ENCODE data around the gene SIX6. TPM values are rescaled to one million over a fixed set of nuclear protein-coding genes. Genes with fewer than 3 reads are reported as not detected.

SIX6 gene
- total RNA-seq, 1 donor = not detected

GRCh38 chr14:60544659-60545058, 35.7 kb downstream of the SIX6 start:
- no peak overlapping the region for H3K4me3 ChIP-seq (ENCODE audit: low read depth, low read length)
- DNase-seq (ENCODE audit: low read depth) = no peak
- TF ChIP-seq CTCF (IDR thresholded peaks at IDR 0.05; ENCODE audit: insufficient read depth, low read length) = no peak

DNA sequence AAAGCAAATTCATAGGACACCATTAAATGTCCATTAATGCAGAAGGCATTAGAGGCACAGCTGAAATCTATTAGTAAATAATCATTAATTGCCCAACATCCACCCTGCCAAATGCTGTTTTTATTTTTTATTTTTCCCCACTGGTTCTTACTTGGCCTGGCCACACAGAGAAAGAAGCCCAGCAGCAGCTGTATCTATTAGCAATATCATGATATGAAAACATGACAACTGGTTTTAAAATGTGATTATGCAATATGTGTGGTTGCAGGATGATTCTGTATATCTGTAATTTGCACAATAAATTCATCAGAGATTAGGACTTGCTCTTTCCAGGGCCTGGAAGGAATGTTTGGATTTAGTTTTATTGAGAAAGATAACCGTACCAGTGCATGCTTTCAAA, 44.9 kb downstream of the SIX6 start:
- no peak for TF ChIP-seq CTCF (IDR thresholded peaks at IDR 0.05; ENCODE audit: insufficient read depth, low read length)
- no peak overlapping the region for H3K4me3 ChIP-seq (ENCODE audit: low read depth, low read length)
- peak; percentile 39 for DNase-seq (ENCODE audit: low read depth)

GRCh38 chr14:60561845-60562746, 53.1 kb downstream of the SIX6 start:
- DNase-seq (ENCODE audit: low read depth) = peak; percentile 94
- TF ChIP-seq CTCF (IDR thresholded peaks at IDR 0.05; ENCODE audit: insufficient read depth, low read length) = peak; percentile 86

More at GRCh38 chr14:60561845-60562746, 53.1 kb downstream of the SIX6 start:
- H3K4me3 ChIP-seq (ENCODE audit: low read depth, low read length) = no peak overlapping the region

Small RNA genes lying within 50 kb of the gene (small RNA-seq; reads per million reads assigned to genes)
- not detected for gene AL049874.4

Other genes with a start within 250 kb of the SIX6 start
- 0.18 and 0.41 TPM in 2 replicates for gene C14orf39, start 23.1 kb upstream of the SIX6 start, total RNA-seq (ENCODE audit: low replicate concordance)
- gene SIX1, start 140.3 kb downstream of the SIX6 start, total RNA-seq (ENCODE audit: low replicate concordance) = 4.6 and 9.6 TPM in 2 replicates
- 4.0 and 16.3 TPM in 2 replicates for gene SIX4, start 215.2 kb downstream of the SIX6 start, total RNA-seq (ENCODE audit: low replicate concordance)
- gene MNAT1, start 225.6 kb downstream of the SIX6 start, total RNA-seq (ENCODE audit: low replicate concordance) = 59.9 and 71.2 TPM in 2 replicates